ENCODE results near the gene CIDEB. TPM values are rescaled to one million over a fixed set of nuclear protein-coding genes. Genes with fewer than 3 reads are reported as not detected.

CIDEB gene
- total RNA-seq, 1 donor from 2014 or later = 19.1 TPM

DNA sequence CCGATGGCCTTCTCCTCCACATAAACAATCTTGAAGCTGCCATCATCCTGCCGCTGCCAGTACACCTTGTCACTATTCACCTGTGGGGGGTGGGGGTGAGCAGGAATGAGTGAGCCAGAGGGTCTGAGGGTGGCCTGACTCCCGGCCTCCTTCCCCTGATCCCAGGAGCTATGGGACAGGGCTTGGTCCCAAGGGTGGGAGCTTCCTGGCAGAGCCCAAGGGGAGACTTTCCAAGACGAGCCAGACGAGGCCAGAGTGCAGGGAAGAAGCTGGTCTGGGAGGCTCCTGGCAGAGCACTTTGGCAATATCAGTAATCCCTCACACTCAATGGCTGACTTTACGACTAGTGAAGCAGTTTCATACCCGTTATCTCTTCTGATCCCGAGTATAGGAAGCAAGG is 52.3 kb downstream of the CIDEB start:
- DNase-seq (ENCODE audit: low spot score) = no peak

Other genes with a start within 250 kb of the CIDEB start
- gene CPNE6, start 236.4 kb downstream of the CIDEB start, total RNA-seq = not detected
- gene PCK2, start 213.7 kb downstream of the CIDEB start, total RNA-seq = 39.1 TPM
- gene DCAF11, start 193.2 kb downstream of the CIDEB start, total RNA-seq = 31.7 TPM
- 1.6 TPM for gene NRL, start 193.0 kb downstream of the CIDEB start, total RNA-seq
- 0.58 TPM for gene FITM1, start 177.3 kb downstream of the CIDEB start, total RNA-seq
- 121 TPM for gene PSME1, start 171.8 kb downstream of the CIDEB start, total RNA-seq
- gene EMC9, start 166.4 kb downstream of the CIDEB start, total RNA-seq = 15.5 TPM
- 113 TPM for gene PSME2, start 161.4 kb downstream of the CIDEB start, total RNA-seq
- gene RNF31, start 160.5 kb downstream of the CIDEB start, total RNA-seq = 60.0 TPM
- 102 TPM for gene IRF9, start 146.7 kb downstream of the CIDEB start, total RNA-seq
- 31.5 TPM for gene REC8, start 135.9 kb downstream of the CIDEB start, total RNA-seq
- 46.3 TPM for gene IPO4, start 119.2 kb downstream of the CIDEB start, total RNA-seq
- 51.0 TPM for gene TM9SF1, start 112.5 kb downstream of the CIDEB start, total RNA-seq
- gene TSSK4, start 102.3 kb downstream of the CIDEB start, total RNA-seq = not detected
- 58.7 TPM for gene CHMP4A, start 94.5 kb downstream of the CIDEB start, total RNA-seq
- gene MDP1, start 91.9 kb downstream of the CIDEB start, total RNA-seq = 10.3 TPM
- 169 TPM for gene NEDD8, start 75.6 kb downstream of the CIDEB start, total RNA-seq
- 46.5 TPM for gene GMPR2, start 75.0 kb downstream of the CIDEB start, total RNA-seq
- gene TINF2, start 65.4 kb downstream of the CIDEB start, total RNA-seq = 73.3 TPM
- 0.77 TPM for gene TGM1, start 44.8 kb downstream of the CIDEB start, total RNA-seq
- 17.0 TPM for gene RABGGTA, start 36.4 kb downstream of the CIDEB start, total RNA-seq
- gene DHRS1, start 8.2 kb downstream of the CIDEB start, total RNA-seq = 19.0 TPM
- gene NOP9, start 8.1 kb downstream of the CIDEB start, total RNA-seq = 23.4 TPM
- 7.2 TPM for gene LTB4R2, start 2.2 kb upstream of the CIDEB start, total RNA-seq
- gene LTB4R, start 3.5 kb upstream of the CIDEB start, total RNA-seq = 11.9 TPM
- gene ADCY4, start 27.1 kb upstream of the CIDEB start, total RNA-seq = 59.6 TPM
- gene RIPK3, start 32.0 kb upstream of the CIDEB start, total RNA-seq = 12.7 TPM
- 41.3 TPM for gene NFATC4, start 60.2 kb upstream of the CIDEB start, total RNA-seq
- 11.7 TPM for gene NYNRIN, start 91.0 kb upstream of the CIDEB start, total RNA-seq
- 5.0 TPM for gene CBLN3, start 121.7 kb upstream of the CIDEB start, total RNA-seq
- gene KHNYN, start 122.0 kb upstream of the CIDEB start, total RNA-seq = 41.4 TPM
- 50.1 TPM for gene SDR39U1, start 134.8 kb upstream of the CIDEB start, total RNA-seq
- gene CMA1, start 200.3 kb upstream of the CIDEB start, total RNA-seq = 1.4 TPM

All from mesenteric fat pad (tissue), 1 donor.